DOHH2 (cell line): Measurements from ENCODE around the gene RBM33.

Experiments
- H3F3A ChIP-seq: fragments of 200-600 bp; sonication (generic), shearing (Covaris generic); 2 replicates; pipeline ENCODE4 v1.6.0; 2016; ENCODE audit warnings: antibody characterized with exemption, mild to moderate bottlenecking; ENCODE audit not compliant: control insufficient read depth, insufficient read depth
- H3K27ac ChIP-seq: fragments of 200-600 bp; sonication (generic); 2 replicates; pipeline ENCODE4 v1.5.1; 2014; ENCODE audit warnings: low read depth, mild to moderate bottlenecking, low read length, moderate library complexity
- H3K27me3 ChIP-seq: fragments of 200-600 bp; sonication (generic); 2 replicates; pipeline ENCODE4 v1.6.1; 2014; ENCODE audit warnings: mild to moderate bottlenecking, low read length, mixed read lengths; ENCODE audit not compliant: control insufficient read depth
- H3K36me3 ChIP-seq: fragments of 200-600 bp; sonication (generic); 2 replicates; pipeline ENCODE4 v1.6.1; 2014; ENCODE audit warnings: mild to moderate bottlenecking, low read length, moderate library complexity, mixed read lengths; ENCODE audit not compliant: control insufficient read depth
- H3K4me1 ChIP-seq: fragments of 200-600 bp; sonication (generic); 2 replicates; pipeline ENCODE4 v1.6.1; 2014; ENCODE audit warnings: mild to moderate bottlenecking, low read length, mixed read lengths; ENCODE audit not compliant: control insufficient read depth
- H3K4me2 ChIP-seq: fragments of 200-600 bp; sonication (generic); 2 replicates; pipeline ENCODE4 v1.6.0; 2014; ENCODE audit warnings: mild to moderate bottlenecking, low read length, moderate library complexity
- H3K4me3 ChIP-seq: fragments of 200-600 bp; sonication (generic); 2 replicates; pipeline ENCODE4 v1.5.1; 2014; ENCODE audit warnings: mild to moderate bottlenecking, low read length, mixed read lengths
- H3K79me2 ChIP-seq: fragments of 200-600 bp; sonication (generic); 2 replicates; pipeline ENCODE4 v1.6.1; 2014; ENCODE audit warnings: mild to moderate bottlenecking, low read length, mixed read lengths; ENCODE audit not compliant: control insufficient read depth
- H3K9me2 ChIP-seq: fragments of 200-600 bp; sonication (generic); replicated peaks from 2 replicates; pipeline ENCODE4 v1.6.1; 2014; ENCODE audit warnings: mild to moderate bottlenecking, low read length, mixed read lengths; ENCODE audit not compliant: control insufficient read depth
- H3K9me3 ChIP-seq: fragments of 200-600 bp; sonication (generic); 2 replicates; pipeline ENCODE4 v1.6.1; 2014; ENCODE audit warnings: antibody characterized with exemption, low read length, mixed read lengths; ENCODE audit not compliant: control insufficient read depth, insufficient read depth
- H4K20me1 ChIP-seq: fragments of 200-600 bp; sonication (generic); 2 replicates; pipeline ENCODE4 v1.6.0; 2014; ENCODE audit warnings: low read depth, mild to moderate bottlenecking, antibody characterized with exemption, low read length, moderate library complexity; ENCODE audit not compliant: control insufficient read depth, insufficient read depth
- CTCF ChIP-seq: fragments of 200-600 bp; sonication (generic); IDR thresholded peaks from one replicate; pipeline ENCODE4 v1.5.1; 2014; ENCODE audit warnings: antibody characterized with exemption, mild to moderate bottlenecking, low read depth, low read length; ENCODE audit not compliant: poor library complexity, severe bottlenecking
- EZH2phosphoT487 ChIP-seq: fragments of 200-600 bp; sonication (generic); IDR thresholded peaks from 2 replicates; pipeline ENCODE4 v1.6.1; 2017; ENCODE audit warnings: borderline replicate concordance, mild to moderate bottlenecking, antibody characterized with exemption, low read length, moderate library complexity, mixed read lengths

The RBM33 gene

GRCh38 chr7:155640629-155641028 is 3.8 kb upstream of the RBM33 start:
- Histone ChIP-seq H3K27me3 (no peaks in the 10 kb centered on the region), H3K9me2 (no peaks in the 10 kb centered on the region), H3K9me3 (peaks cover 26% of the 10 kb centered on the region), H3K79me2 (peaks cover 34% of the 10 kb centered on the region), H3K4me1 (peaks cover 32% of the 10 kb centered on the region), H3F3A (peaks cover 6% of the 10 kb centered on the region; the same call in 1 of the 2 replicates), H4K20me1 (no peaks in the 10 kb centered on the region), H3K4me3 (no peak overlapping the region), H3K4me2 (no peak overlapping the region), H3K27ac (no peak overlapping the region), H3K36me3 (peaks cover 56% of the 10 kb centered on the region)
- TF ChIP-seq CTCF = no peak
- no peak for TF ChIP-seq EZH2phosphoT487

DNA sequence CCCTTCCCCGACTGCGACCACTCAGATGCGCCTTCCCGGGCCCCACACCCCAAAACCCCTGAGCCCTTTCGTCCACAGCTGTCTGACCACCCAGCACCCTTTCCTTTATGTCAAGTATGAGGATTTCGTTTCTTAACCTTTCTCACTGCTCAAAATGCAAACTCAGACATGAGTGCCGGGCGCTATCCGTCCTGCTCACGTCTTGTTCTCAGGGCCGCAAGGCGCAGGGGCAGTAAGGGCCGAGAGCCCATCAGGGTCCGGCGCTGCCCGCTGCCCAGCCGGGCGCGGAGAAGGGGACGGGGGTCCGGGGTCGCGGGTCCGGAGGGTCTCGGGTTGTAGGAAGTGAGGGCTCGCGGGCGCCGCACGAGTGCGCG is 670 bp upstream of the RBM33 start:
- H3K4me1 ChIP-seq = peaks cover 41% of the 10 kb centered on the region
- peaks cover 85% of the 10 kb centered on the region for H3K36me3 ChIP-seq
- peak overlapping the region; percentile 89 for H3K4me3 ChIP-seq
- H3K9me2 ChIP-seq = no peaks in the 10 kb centered on the region
- H3K79me2 ChIP-seq = peaks cover 66% of the 10 kb centered on the region
- no peak for TF ChIP-seq EZH2phosphoT487
- TF ChIP-seq CTCF = no peak
- peak overlapping the region; percentile 61 for H3K4me2 ChIP-seq
- no peaks in the 10 kb centered on the region for H3K27me3 ChIP-seq
- 0 out of 2 replicates have a peak, but pooled peaks cover 3% of the 10 kb centered on the region for H3F3A ChIP-seq
- H3K27ac ChIP-seq = peak overlapping the region; percentile 86
- peaks cover 32% of the 10 kb centered on the region for H3K9me3 ChIP-seq
- H4K20me1 ChIP-seq = peaks cover 4% of the 10 kb centered on the region; the same call in 1 of the 2 replicates

DNA sequence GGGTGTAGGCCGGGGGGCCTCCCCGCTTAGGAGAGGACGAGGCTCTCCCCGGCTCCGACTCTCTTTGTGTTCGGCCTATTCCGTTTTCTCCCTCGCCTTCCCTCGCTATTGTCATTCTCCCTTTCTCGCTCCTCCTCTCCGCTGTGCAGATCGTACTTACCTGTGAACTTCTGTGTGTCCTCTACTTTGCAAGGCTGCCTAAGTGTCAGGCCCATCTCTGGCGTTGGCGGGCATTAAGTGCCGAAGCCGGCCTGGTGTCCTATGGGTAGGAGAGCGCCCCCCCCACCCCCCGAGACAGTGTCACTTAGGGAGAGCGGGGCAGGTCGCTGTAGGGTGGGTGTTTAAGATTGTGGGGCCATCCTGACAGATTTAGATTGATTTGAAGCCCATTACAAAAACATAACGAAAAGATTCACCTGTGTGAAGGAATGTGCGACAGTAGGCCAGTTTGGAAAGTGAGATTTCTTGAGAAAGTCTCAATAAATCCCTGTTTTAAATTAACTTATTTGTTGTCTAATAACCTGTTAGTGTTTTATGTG is 579 bp downstream of the RBM33 start:
- H3K9me2 ChIP-seq = no peaks in the 10 kb centered on the region
- H3K4me2 ChIP-seq = peak overlapping the region; percentile 61
- peak overlapping the region; percentile 89 for H3K4me3 ChIP-seq
- peak overlapping the region; percentile 86 for H3K27ac ChIP-seq
- H3K79me2 ChIP-seq = peaks cover 78% of the 10 kb centered on the region
- H3K9me3 ChIP-seq = peaks cover 26% of the 10 kb centered on the region
- H3K27me3 ChIP-seq = no peaks in the 10 kb centered on the region
- H3F3A ChIP-seq = 0 out of 2 replicates have a peak, but pooled peaks cover under 1% of the 10 kb centered on the region
- H4K20me1 ChIP-seq = peaks cover 7% of the 10 kb centered on the region; the same call in 1 of the 2 replicates
- TF ChIP-seq EZH2phosphoT487 (no peak), CTCF (peak; percentile 43)
- peaks cover 88% of the 10 kb centered on the region for H3K36me3 ChIP-seq
- peaks cover 42% of the 10 kb centered on the region for H3K4me1 ChIP-seq
